Hepatocyte (in vitro differentiated cells): ENCODE measurements around the gene BEND7. TPM values are rescaled to one million over a fixed set of nuclear protein-coding genes. Genes with fewer than 3 reads are reported as not detected.

ENCODE experiments used
- DNase-seq: peaks from one replicate; pipeline ENCODE4 v3.0.0-alpha.2; 2016; ENCODE audit warnings: low spot score
- H2AFZ ChIP-seq: fragments of 200-600 bp; sonication (generic); 2 replicates; pipeline ENCODE4 v1.6.0; 2016; ENCODE audit warnings: antibody characterized with exemption, mild to moderate bottlenecking
- H3K27ac ChIP-seq: fragments of 200-600 bp; sonication (generic); 2 replicates; pipeline ENCODE4 v1.5.1; 2016; ENCODE audit warnings: mild to moderate bottlenecking
- H3K27me3 ChIP-seq: fragments of 200-600 bp; sonication (generic); 2 replicates; pipeline ENCODE4 v1.6.1; 2016
- H3K36me3 ChIP-seq: fragments of 200-600 bp; sonication (generic); replicated peaks from 2 replicates; pipeline ENCODE4 v1.5.1; 2016; ENCODE audit warnings: low read depth; ENCODE audit not compliant: insufficient read depth
- H3K4me1 ChIP-seq: fragments of 200-600 bp; sonication (generic); 2 replicates; pipeline ENCODE4 v1.5.1; 2016; ENCODE audit warnings: mild to moderate bottlenecking, moderate library complexity; ENCODE audit not compliant: insufficient read depth
- H3K4me2 ChIP-seq: fragments of 200-600 bp; sonication (generic); 2 replicates; pipeline ENCODE4 v1.6.0; 2016
- H3K4me3 ChIP-seq: fragments of 200-600 bp; sonication (generic); 2 replicates; pipeline ENCODE4 v1.5.1; 2016; ENCODE audit warnings: mild to moderate bottlenecking
- H3K79me2 ChIP-seq: fragments of 200-600 bp; sonication (generic); 2 replicates; pipeline ENCODE4 v1.6.0; 2017; ENCODE audit warnings: mild to moderate bottlenecking
- H3K9me2 ChIP-seq: fragments of 200-600 bp; sonication (generic); replicated peaks from 2 replicates; pipeline ENCODE4 v1.6.0; 2017; ENCODE audit warnings: mild to moderate bottlenecking; ENCODE audit not compliant: insufficient read depth
- H3K9me3 ChIP-seq: fragments of 200-600 bp; sonication (generic); 2 replicates; pipeline ENCODE4 v1.5.1; 2016; ENCODE audit warnings: low read depth, mild to moderate bottlenecking
- H4K20me1 ChIP-seq: fragments of 200-600 bp; sonication (generic); 2 replicates; pipeline ENCODE4 v1.6.0; 2016; ENCODE audit warnings: mild to moderate bottlenecking; ENCODE audit not compliant: insufficient read depth, poor library complexity, severe bottlenecking
- EZH2 ChIP-seq: fragments of 200-600 bp; sonication (generic); IDR thresholded peaks from 2 replicates; pipeline ENCODE4 v1.6.1; 2016; ENCODE audit warnings: antibody characterized with exemption, mild to moderate bottlenecking, borderline replicate concordance
- EZH2phosphoT487 ChIP-seq: fragments of 200-600 bp; sonication (generic); IDR thresholded peaks from one replicate; pipeline ENCODE4 v1.6.1; 2018; ENCODE audit warnings: antibody characterized with exemption, mild to moderate bottlenecking, low read depth, moderate library complexity; ENCODE audit not compliant: unreplicated experiment, severe bottlenecking
- WGBS: methylation state at CpG from one replicate; pipeline ENCODE4 v1.1.6; 2016; ENCODE audit warnings: low lambda C conversion rate; ENCODE audit errors: missing lambda C conversion rate; 5-methylcytosine and 5-hydroxymethylcytosine counted together
- polyA plus RNA-seq: library from polyadenylated mRNA; unstranded; fragments of >200 nt; fragmentation: Nextera tagmentation; extraction: Ambion mirVana; gene quantifications from 2 replicates; pipeline ENCODE4 v1.2.1, GENCODE V29; 2016
- total RNA-seq: library from RNA; depleted of rRNA; stranded (reverse); fragments of >200 nt; gene quantifications from 2 replicates; pipeline ENCODE4 v1.2.3, GENCODE V29; 2014
- TF ChIP-seq, protein P1 (sequence below): fragments of 200-600 bp; sonication (generic); IDR thresholded peaks from 2 replicates; pipeline ENCODE4 v1.5.1; 2016; ENCODE audit warnings: antibody characterized with exemption, mild to moderate bottlenecking; ENCODE audit not compliant: poor library complexity

BEND7 gene
- total and polyA plus RNA-seq, 2 experiments from 2014 or later: 7.6 to 8.2 TPM

DNA sequence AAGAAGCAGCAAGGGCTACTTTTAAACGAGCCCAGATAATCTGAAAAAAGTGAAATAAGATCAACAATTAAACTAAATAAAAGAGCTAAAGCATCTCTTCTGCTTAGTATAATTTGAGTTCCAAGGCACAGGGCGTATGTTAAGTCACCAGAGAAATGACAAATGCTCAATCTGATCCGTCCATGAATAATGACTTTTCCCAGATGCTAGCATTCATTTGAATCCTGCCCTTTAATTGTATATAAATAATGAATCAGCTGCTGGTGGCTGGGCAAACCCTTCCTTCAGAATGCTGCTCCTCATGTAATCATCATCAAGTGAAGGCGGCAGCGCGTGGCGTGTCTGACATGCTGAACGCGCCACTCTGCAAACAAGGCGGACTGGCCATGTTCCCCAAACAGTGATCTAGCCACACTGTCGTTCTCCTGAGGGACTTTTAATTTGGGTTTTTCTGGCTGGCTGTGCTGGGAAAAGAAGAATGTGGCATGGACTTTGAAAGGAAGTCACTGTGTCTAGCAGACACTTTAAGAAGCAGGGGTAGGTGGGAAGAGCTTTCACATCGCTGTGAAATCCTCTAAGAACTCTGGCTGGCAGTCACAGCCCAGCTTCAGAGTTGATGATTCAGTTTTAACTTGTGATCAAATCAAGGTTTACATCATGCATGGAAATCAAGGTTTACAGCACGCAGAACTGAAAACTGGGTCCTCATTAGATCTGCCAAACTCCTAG lies 70.7 kb downstream of the BEND7 start:
- TF ChIP-seq EZH2phosphoT487: no peak
- no peak for TF ChIP-seq EZH2
- TF ChIP-seq, protein P1, sequence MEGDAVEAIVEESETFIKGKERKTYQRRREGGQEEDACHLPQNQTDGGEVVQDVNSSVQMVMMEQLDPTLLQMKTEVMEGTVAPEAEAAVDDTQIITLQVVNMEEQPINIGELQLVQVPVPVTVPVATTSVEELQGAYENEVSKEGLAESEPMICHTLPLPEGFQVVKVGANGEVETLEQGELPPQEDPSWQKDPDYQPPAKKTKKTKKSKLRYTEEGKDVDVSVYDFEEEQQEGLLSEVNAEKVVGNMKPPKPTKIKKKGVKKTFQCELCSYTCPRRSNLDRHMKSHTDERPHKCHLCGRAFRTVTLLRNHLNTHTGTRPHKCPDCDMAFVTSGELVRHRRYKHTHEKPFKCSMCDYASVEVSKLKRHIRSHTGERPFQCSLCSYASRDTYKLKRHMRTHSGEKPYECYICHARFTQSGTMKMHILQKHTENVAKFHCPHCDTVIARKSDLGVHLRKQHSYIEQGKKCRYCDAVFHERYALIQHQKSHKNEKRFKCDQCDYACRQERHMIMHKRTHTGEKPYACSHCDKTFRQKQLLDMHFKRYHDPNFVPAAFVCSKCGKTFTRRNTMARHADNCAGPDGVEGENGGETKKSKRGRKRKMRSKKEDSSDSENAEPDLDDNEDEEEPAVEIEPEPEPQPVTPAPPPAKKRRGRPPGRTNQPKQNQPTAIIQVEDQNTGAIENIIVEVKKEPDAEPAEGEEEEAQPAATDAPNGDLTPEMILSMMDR: no peak
- H3K9me2 ChIP-seq: no peaks in the 10 kb centered on the region
- H3K27me3 ChIP-seq: no peaks in the 10 kb centered on the region
- no peak overlapping the region for H2AFZ ChIP-seq
- H4K20me1 ChIP-seq: no peaks in the 10 kb centered on the region
- 89% methylated on average over 13 of the region's 13 CpGs for WGBS
- H3K4me3 ChIP-seq: no peak overlapping the region
- H3K79me2 ChIP-seq: no peaks in the 10 kb centered on the region
- no peak for DNase-seq
- no peak overlapping the region for H3K27ac ChIP-seq
- H3K4me1 ChIP-seq: no peaks in the 10 kb centered on the region
- H3K36me3 ChIP-seq: no peaks in the 10 kb centered on the region
- H3K9me3 ChIP-seq: no peaks in the 10 kb centered on the region
- H3K4me2 ChIP-seq: no peak overlapping the region

DNA sequence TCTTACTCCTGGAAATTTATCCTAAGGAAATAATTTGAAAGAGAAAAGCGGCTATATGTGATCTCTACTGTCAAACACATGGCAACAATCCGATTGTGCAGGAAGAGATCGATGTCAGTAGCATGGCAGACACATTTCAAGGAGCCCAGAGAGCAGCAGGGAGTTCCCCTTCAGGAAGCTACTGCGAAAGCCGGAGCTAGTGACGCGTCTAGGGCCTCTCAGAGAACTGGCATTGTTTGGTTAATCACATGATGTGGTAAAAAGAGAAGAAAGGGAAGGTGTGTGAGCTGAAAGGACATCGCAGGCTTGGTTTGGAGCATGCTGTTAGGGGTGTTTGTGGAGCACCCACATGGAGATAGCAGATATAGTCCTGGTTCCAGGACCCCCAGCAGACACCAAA lies 74.9 kb downstream of the BEND7 start:
- DNase-seq: no peak
- no peaks in the 10 kb centered on the region for H3K36me3 ChIP-seq
- H3K9me2 ChIP-seq: no peaks in the 10 kb centered on the region
- H3K27me3 ChIP-seq: no peaks in the 10 kb centered on the region
- 92% methylated on average over 8 of the region's 8 CpGs for WGBS
- H3K79me2 ChIP-seq: no peaks in the 10 kb centered on the region
- no peaks in the 10 kb centered on the region for H4K20me1 ChIP-seq
- no peak overlapping the region for H3K4me2 ChIP-seq
- H3K4me3 ChIP-seq: no peak overlapping the region
- no peak for TF ChIP-seq EZH2phosphoT487
- TF ChIP-seq, protein P1: no peak
- TF ChIP-seq EZH2: no peak
- no peak overlapping the region for H3K27ac ChIP-seq
- no peaks in the 10 kb centered on the region for H3K4me1 ChIP-seq
- no peak overlapping the region for H2AFZ ChIP-seq
- no peaks in the 10 kb centered on the region for H3K9me3 ChIP-seq

DNA sequence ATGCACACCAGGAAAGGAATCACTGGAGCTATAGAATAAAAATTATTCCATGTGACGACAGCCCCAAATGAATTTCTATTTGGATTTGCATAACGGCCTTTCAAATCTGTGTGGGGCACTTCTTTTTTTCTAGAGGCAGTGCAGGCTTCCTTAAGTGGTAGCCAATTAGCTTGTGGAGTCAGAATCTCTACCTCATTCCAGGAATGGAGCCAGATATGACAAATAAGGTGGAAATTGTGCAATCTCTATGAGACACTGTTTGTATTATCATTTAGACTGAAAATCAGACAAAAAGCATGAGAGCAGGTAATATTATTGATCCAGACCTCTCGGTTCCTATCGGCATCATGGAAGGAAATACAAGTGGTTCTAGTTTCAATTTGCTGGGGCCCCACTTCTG lies 78.7 kb downstream of the BEND7 start:
- no peak for DNase-seq
- Histone ChIP-seq H4K20me1 (no peaks in the 10 kb centered on the region), H3K9me3 (no peaks in the 10 kb centered on the region), H3K4me2 (no peak overlapping the region), H3K4me1 (no peaks in the 10 kb centered on the region), H3K4me3 (no peak overlapping the region), H3K27me3 (no peaks in the 10 kb centered on the region), H3K36me3 (no peaks in the 10 kb centered on the region), H3K79me2 (no peaks in the 10 kb centered on the region), H2AFZ (no peak overlapping the region), H3K27ac (no peak overlapping the region), H3K9me2 (no peaks in the 10 kb centered on the region)
- TF ChIP-seq EZH2phosphoT487: no peak
- TF ChIP-seq, protein P1: no peak
- TF ChIP-seq EZH2: no peak
- 95% methylated on average over 4 of the region's 4 CpGs for WGBS
